H9 (cell line): Measurements from ENCODE around the gene FLNA. TPM values are rescaled to one million over a fixed set of nuclear protein-coding genes. Genes with fewer than 3 reads are reported as not detected.

Experiments
- DNase-seq: peaks from one replicate; pipeline ENCODE4 v3.0.0-alpha.2; 2017
- H2AFZ ChIP-seq: one replicate; pipeline ENCODE4 v1.6.1; 2013; ENCODE audit warnings: mild to moderate bottlenecking, low read length, control low read depth, moderate library complexity
- H2AK5ac ChIP-seq: 2 replicates; pipeline ENCODE4 v1.6.1; 2013; ENCODE audit warnings: low read length, control low read depth, mixed read lengths; ENCODE audit not compliant: insufficient read length
- H2BK120ac ChIP-seq: one replicate; pipeline ENCODE4 v1.6.1; 2013; ENCODE audit warnings: low read depth, mild to moderate bottlenecking, low read length, control low read depth, inconsistent platforms; ENCODE audit not compliant: poor library complexity, severe bottlenecking
- H2BK12ac ChIP-seq: 2 replicates; pipeline ENCODE4 v1.6.1; 2013; ENCODE audit warnings: low read length, control low read depth, mixed read lengths, low read depth; ENCODE audit not compliant: insufficient read length
- H2BK15ac ChIP-seq: 2 replicates; pipeline ENCODE4 v1.6.1; 2013; ENCODE audit warnings: low read depth, low read length, control low read depth
- H2BK20ac ChIP-seq: one replicate; pipeline ENCODE4 v1.6.1; 2013; ENCODE audit warnings: low read depth, mild to moderate bottlenecking, low read length, control low read depth, inconsistent platforms; ENCODE audit not compliant: poor library complexity, severe bottlenecking
- H2BK5ac ChIP-seq: 2 replicates; pipeline ENCODE4 v1.6.1; 2013; ENCODE audit warnings: low read length, control low read depth, mixed read lengths; ENCODE audit not compliant: insufficient read length
- H3K14ac ChIP-seq: 2 replicates; pipeline ENCODE4 v1.6.1; 2013; ENCODE audit warnings: low read length, control low read depth; ENCODE audit not compliant: insufficient read depth
- H3K18ac ChIP-seq: 2 replicates; pipeline ENCODE4 v1.6.1; 2013; ENCODE audit warnings: low read depth, mild to moderate bottlenecking, mixed read lengths, low read length, control low read depth; ENCODE audit not compliant: insufficient read length
- H3K23ac ChIP-seq: 2 replicates; pipeline ENCODE4 v1.6.1; 2013; ENCODE audit warnings: low read length, control low read depth, mixed read lengths, low read depth; ENCODE audit not compliant: insufficient read length
- H3K23me2 ChIP-seq: 2 replicates; pipeline ENCODE4 v1.6.1; 2013; ENCODE audit warnings: low read depth, mild to moderate bottlenecking, mixed read lengths, low read length, control low read depth; ENCODE audit not compliant: insufficient read length, poor library complexity, severe bottlenecking
- H3K27ac ChIP-seq: 2 replicates; pipeline ENCODE4 v1.5.1; 2013; ENCODE audit warnings: low read length, control low read depth, mixed read lengths, low read depth; ENCODE audit not compliant: insufficient read length
- H3K27me3 ChIP-seq: 2 replicates; pipeline ENCODE4 v1.6.1; 2013; ENCODE audit warnings: low read length, control low read depth, inconsistent platforms; ENCODE audit not compliant: insufficient read depth
- H3K4ac ChIP-seq: 2 replicates; pipeline ENCODE4 v1.6.1; 2013; ENCODE audit warnings: low read depth, mild to moderate bottlenecking, control low read depth, inconsistent platforms, low read length, moderate library complexity
- H3K4me1 ChIP-seq: 2 replicates; pipeline ENCODE4 v1.6.1; 2013; ENCODE audit warnings: low read length, control low read depth, inconsistent platforms; ENCODE audit not compliant: insufficient read depth
- H3K4me2 ChIP-seq: 2 replicates; pipeline ENCODE4 v1.6.1; 2013; ENCODE audit warnings: low read length, control low read depth, mixed read lengths; ENCODE audit not compliant: insufficient read length, insufficient read depth
- H3K56ac ChIP-seq: 2 replicates; pipeline ENCODE4 v1.6.1; 2013; ENCODE audit warnings: low read depth, mild to moderate bottlenecking, mixed read lengths, low read length, control low read depth; ENCODE audit not compliant: insufficient read length
- H3K79me1 ChIP-seq: 2 replicates; pipeline ENCODE4 v1.6.1; 2013; ENCODE audit warnings: low read depth, mild to moderate bottlenecking, moderate library complexity, low read length, control low read depth, inconsistent platforms; ENCODE audit not compliant: insufficient read depth, poor library complexity, severe bottlenecking
- H3K79me2 ChIP-seq: 2 replicates; pipeline ENCODE4 v1.6.1; 2013; ENCODE audit warnings: low read length, control low read depth, inconsistent platforms; ENCODE audit not compliant: insufficient read depth
- H3K9ac ChIP-seq: 2 replicates; pipeline ENCODE4 v1.6.1; 2013; ENCODE audit warnings: low read length, control low read depth, mixed read lengths; ENCODE audit not compliant: insufficient read length; ENCODE audit errors: extremely low read depth
- H3K9me3 ChIP-seq: one replicate; pipeline ENCODE4 v1.6.1; 2013; ENCODE audit warnings: low read depth, low read length, inconsistent platforms; ENCODE audit not compliant: control insufficient read depth
- H3T11ph ChIP-seq: one replicate; pipeline ENCODE4 v1.6.1; 2013; ENCODE audit warnings: mild to moderate bottlenecking, low read length, control low read depth, inconsistent platforms
- H4K20me1 ChIP-seq: one replicate; pipeline ENCODE4 v1.6.1; 2013; ENCODE audit not compliant: control insufficient read depth, insufficient read length, insufficient read depth
- H4K5ac ChIP-seq: 2 replicates; pipeline ENCODE4 v1.6.1; 2013; ENCODE audit warnings: low read depth, mild to moderate bottlenecking, mixed read lengths, low read length, control low read depth; ENCODE audit not compliant: insufficient read length
- H4K8ac ChIP-seq: replicated peaks from 2 replicates; pipeline ENCODE4 v1.6.1; 2013; ENCODE audit warnings: low read length, control low read depth, mixed read lengths, low read depth; ENCODE audit not compliant: insufficient read length
- H4K91ac ChIP-seq: 2 replicates; pipeline ENCODE4 v1.6.1; 2013; ENCODE audit warnings: low read depth, mild to moderate bottlenecking, moderate library complexity, mixed read lengths, low read length, control low read depth; ENCODE audit not compliant: insufficient read length
- H3K27ac Mint-ChIP-seq, 3 experiments: 2 replicates in 2 of 3; 3 replicates in 1 of 3; pipeline ENCODE4 v1.8.0; 2020 to 2021; ENCODE audit warnings: mixed read lengths in 3 of 3, mild to moderate bottlenecking in 1 of 3, moderate library complexity in 1 of 3
- H3K27me3 Mint-ChIP-seq: 2 replicates; pipeline ENCODE4 v1.8.0; 2021; ENCODE audit warnings: low read depth, mild to moderate bottlenecking, moderate library complexity, mixed read lengths
- H3K36me3 Mint-ChIP-seq, 3 experiments: 2 replicates in 2 of 3; 3 replicates in 1 of 3; pipeline ENCODE4 v1.8.0; 2020 to 2021; ENCODE audit warnings: low read depth in 3 of 3, mixed read lengths in 3 of 3; ENCODE audit not compliant: insufficient read depth in 1 of 3
- H3K4me1 Mint-ChIP-seq, 2 experiments: 2 replicates each; pipeline ENCODE4 v1.8.0; 2020; ENCODE audit warnings: mixed read lengths in 2 of 2
- H3K4me3 Mint-ChIP-seq, 2 experiments: 2 replicates in 1 of 2; 3 replicates in 1 of 2; pipeline ENCODE4 v1.8.0; 2020 to 2021; ENCODE audit warnings: mild to moderate bottlenecking in 2 of 2, mixed read lengths in 2 of 2, moderate library complexity in 1 of 2
- H3K9me3 Mint-ChIP-seq, 2 experiments: 2 replicates in 1 of 2; 3 replicates in 1 of 2; pipeline ENCODE4 v1.8.0; 2020; ENCODE audit warnings: mild to moderate bottlenecking in 2 of 2, mixed read lengths in 2 of 2, moderate library complexity in 1 of 2
- WGBS: extraction: QIAGEN DNeasy Blood & Tissue Kit; methylation state at CpG from one replicate; pipeline ENCODE4 v1.1.7; 2013; ENCODE audit warnings: missing lambda C conversion rate, low lambda C conversion rate, mixed read lengths; ENCODE audit not compliant: insufficient read length; ENCODE audit errors: extremely low coverage; 5-methylcytosine and 5-hydroxymethylcytosine counted together
- total RNA-seq: library from RNA; stranded (reverse); gene quantifications from 2 replicates; pipeline ENCODE4 v1.2.1, GENCODE V29; 2021
- TF ChIP-seq, protein P1 (sequence below): fragments of 200-600 bp; sonication (generic); conservative IDR thresholded peaks from 3 replicates; pipeline ENCODE4 v1.8.0; 2021; ENCODE audit warnings: antibody characterized with exemption, mild to moderate bottlenecking

The FLNA gene
- total RNA-seq, 1 experiment from 2014 or later, result 957 TPM

DNA sequence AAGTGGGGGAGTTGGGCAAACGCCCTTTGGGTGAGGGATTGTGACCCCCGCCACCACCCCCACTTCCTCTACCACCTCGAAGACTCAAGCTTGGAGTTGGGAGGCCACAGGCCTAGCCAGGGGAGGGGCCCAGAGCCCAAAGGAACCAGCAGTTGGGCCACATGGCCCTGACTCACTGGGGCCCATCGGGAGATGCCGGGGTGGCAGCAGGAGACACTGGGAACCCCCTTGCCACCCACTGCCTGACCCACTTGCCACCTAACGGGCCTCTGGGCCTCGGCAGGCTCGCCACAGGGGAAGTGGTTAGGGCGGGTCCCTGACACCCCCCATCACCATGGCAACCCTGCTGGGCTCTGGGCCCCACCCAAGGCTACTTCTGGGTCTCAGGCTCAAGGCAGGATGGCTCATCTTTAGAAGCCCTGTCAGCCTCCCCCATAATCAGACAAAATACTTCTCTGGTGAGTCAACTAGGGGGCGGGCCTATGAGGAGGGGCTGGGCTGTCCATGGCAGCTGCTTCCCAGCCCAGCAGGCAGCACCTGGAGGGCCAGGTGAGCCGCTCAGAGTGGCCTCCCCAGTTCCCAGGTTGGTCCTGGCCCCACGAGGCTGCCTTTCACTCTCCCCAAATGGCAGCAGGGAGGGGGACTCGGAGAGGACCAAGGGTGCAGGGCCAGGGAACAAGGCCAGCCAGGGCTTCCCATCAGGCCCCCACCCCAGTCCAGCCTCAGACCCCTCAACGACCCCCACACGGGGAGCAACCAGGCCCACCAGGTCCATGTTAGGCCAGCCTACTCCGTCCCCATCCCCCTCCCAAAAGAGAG is 5.6 kb downstream of the FLNA start:
- no peak overlapping the region for H3T11ph ChIP-seq
- H3K18ac ChIP-seq, result peak overlapping the region; percentile 86
- H4K91ac ChIP-seq, result no peak overlapping the region
- Mint-ChIP-seq H3K27ac (peak overlapping the region in 1 of 3 experiments; percentile 83; a peak in 1 of 7 replicates), H3K4me1 (peaks cover 2 to 12% of the 10 kb centered on the region in 2 experiments; a peak in 2 of 4 replicates), H3K9me3 (peaks cover 45 to 54% of the 10 kb centered on the region in 2 experiments), H3K4me3 (peak overlapping the region; percentile 70 to 84), H3K36me3 (peaks cover 34 to 52% (median 49%) of the 10 kb centered on the region in 3 experiments), H3K27me3 (peaks cover 5% of the 10 kb centered on the region)
- H3K56ac ChIP-seq, result no peak overlapping the region
- no peak overlapping the region for H2BK120ac ChIP-seq
- no CpG with 5 or more reads among the region's 16 CpGs for WGBS
- no peak overlapping the region for H2BK12ac ChIP-seq
- TF ChIP-seq, protein P1, sequence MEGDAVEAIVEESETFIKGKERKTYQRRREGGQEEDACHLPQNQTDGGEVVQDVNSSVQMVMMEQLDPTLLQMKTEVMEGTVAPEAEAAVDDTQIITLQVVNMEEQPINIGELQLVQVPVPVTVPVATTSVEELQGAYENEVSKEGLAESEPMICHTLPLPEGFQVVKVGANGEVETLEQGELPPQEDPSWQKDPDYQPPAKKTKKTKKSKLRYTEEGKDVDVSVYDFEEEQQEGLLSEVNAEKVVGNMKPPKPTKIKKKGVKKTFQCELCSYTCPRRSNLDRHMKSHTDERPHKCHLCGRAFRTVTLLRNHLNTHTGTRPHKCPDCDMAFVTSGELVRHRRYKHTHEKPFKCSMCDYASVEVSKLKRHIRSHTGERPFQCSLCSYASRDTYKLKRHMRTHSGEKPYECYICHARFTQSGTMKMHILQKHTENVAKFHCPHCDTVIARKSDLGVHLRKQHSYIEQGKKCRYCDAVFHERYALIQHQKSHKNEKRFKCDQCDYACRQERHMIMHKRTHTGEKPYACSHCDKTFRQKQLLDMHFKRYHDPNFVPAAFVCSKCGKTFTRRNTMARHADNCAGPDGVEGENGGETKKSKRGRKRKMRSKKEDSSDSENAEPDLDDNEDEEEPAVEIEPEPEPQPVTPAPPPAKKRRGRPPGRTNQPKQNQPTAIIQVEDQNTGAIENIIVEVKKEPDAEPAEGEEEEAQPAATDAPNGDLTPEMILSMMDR, result no peak
- no peak overlapping the region for H3K4ac ChIP-seq
- H3K9me3 ChIP-seq, result peaks cover 5% of the 10 kb centered on the region
- H3K14ac ChIP-seq, result peak overlapping the region; percentile 90
- H3K9ac ChIP-seq, result peak overlapping the region; percentile 76
- H3K27me3 ChIP-seq, result no peaks in the 10 kb centered on the region
- H2AK5ac ChIP-seq, result no peak overlapping the region
- peak overlapping the region; percentile 48 for H3K4me2 ChIP-seq
- H3K79me2 ChIP-seq, result peaks cover 17% of the 10 kb centered on the region; the same call in 1 of the 2 replicates
- H3K23me2 ChIP-seq, result peaks cover 5% of the 10 kb centered on the region
- H4K20me1 ChIP-seq, result no peaks in the 10 kb centered on the region
- H2AFZ ChIP-seq, result no peak overlapping the region
- H2BK5ac ChIP-seq, result no peak overlapping the region
- H2BK20ac ChIP-seq, result no peak overlapping the region
- H2BK15ac ChIP-seq, result no peak overlapping the region
- H3K27ac ChIP-seq, result no peak overlapping the region
- H4K8ac ChIP-seq, result no peak overlapping the region
- peak; percentile 69 for DNase-seq
- no peaks in the 10 kb centered on the region for H3K79me1 ChIP-seq
- H3K23ac ChIP-seq, result no peak overlapping the region
- no peaks in the 10 kb centered on the region for H3K4me1 ChIP-seq
- no peak overlapping the region for H4K5ac ChIP-seq
